H9 (cell line): ENCODE results near the gene LHFPL2. TPM values are rescaled to one million over a fixed set of nuclear protein-coding genes. Genes with fewer than 3 reads are reported as not detected.

ENCODE experiments used
- DNase-seq: peaks from one replicate; pipeline ENCODE4 v3.0.0-alpha.2; 2017
- H2AFZ ChIP-seq: one replicate; pipeline ENCODE4 v1.6.1; 2013; ENCODE audit warnings: mild to moderate bottlenecking, low read length, control low read depth, moderate library complexity
- H2AK5ac ChIP-seq: 2 replicates; pipeline ENCODE4 v1.6.1; 2013; ENCODE audit warnings: low read length, control low read depth, mixed read lengths; ENCODE audit not compliant: insufficient read length
- H2BK120ac ChIP-seq: one replicate; pipeline ENCODE4 v1.6.1; 2013; ENCODE audit warnings: low read depth, mild to moderate bottlenecking, low read length, control low read depth, inconsistent platforms; ENCODE audit not compliant: poor library complexity, severe bottlenecking
- H2BK12ac ChIP-seq: 2 replicates; pipeline ENCODE4 v1.6.1; 2013; ENCODE audit warnings: low read length, control low read depth, mixed read lengths, low read depth; ENCODE audit not compliant: insufficient read length
- H2BK15ac ChIP-seq: 2 replicates; pipeline ENCODE4 v1.6.1; 2013; ENCODE audit warnings: low read depth, low read length, control low read depth
- H2BK20ac ChIP-seq: one replicate; pipeline ENCODE4 v1.6.1; 2013; ENCODE audit warnings: low read depth, mild to moderate bottlenecking, low read length, control low read depth, inconsistent platforms; ENCODE audit not compliant: poor library complexity, severe bottlenecking
- H2BK5ac ChIP-seq: 2 replicates; pipeline ENCODE4 v1.6.1; 2013; ENCODE audit warnings: low read length, control low read depth, mixed read lengths; ENCODE audit not compliant: insufficient read length
- H3K14ac ChIP-seq: 2 replicates; pipeline ENCODE4 v1.6.1; 2013; ENCODE audit warnings: low read length, control low read depth; ENCODE audit not compliant: insufficient read depth
- H3K18ac ChIP-seq: 2 replicates; pipeline ENCODE4 v1.6.1; 2013; ENCODE audit warnings: low read depth, mild to moderate bottlenecking, mixed read lengths, low read length, control low read depth; ENCODE audit not compliant: insufficient read length
- H3K23ac ChIP-seq: 2 replicates; pipeline ENCODE4 v1.6.1; 2013; ENCODE audit warnings: low read length, control low read depth, mixed read lengths, low read depth; ENCODE audit not compliant: insufficient read length
- H3K23me2 ChIP-seq: 2 replicates; pipeline ENCODE4 v1.6.1; 2013; ENCODE audit warnings: low read depth, mild to moderate bottlenecking, mixed read lengths, low read length, control low read depth; ENCODE audit not compliant: insufficient read length, poor library complexity, severe bottlenecking
- H3K27ac ChIP-seq: 2 replicates; pipeline ENCODE4 v1.5.1; 2013; ENCODE audit warnings: low read length, control low read depth, mixed read lengths, low read depth; ENCODE audit not compliant: insufficient read length
- H3K27me3 ChIP-seq: 2 replicates; pipeline ENCODE4 v1.6.1; 2013; ENCODE audit warnings: low read length, control low read depth, inconsistent platforms; ENCODE audit not compliant: insufficient read depth
- H3K4ac ChIP-seq: 2 replicates; pipeline ENCODE4 v1.6.1; 2013; ENCODE audit warnings: low read depth, mild to moderate bottlenecking, control low read depth, inconsistent platforms, low read length, moderate library complexity
- H3K4me1 ChIP-seq: 2 replicates; pipeline ENCODE4 v1.6.1; 2013; ENCODE audit warnings: low read length, control low read depth, inconsistent platforms; ENCODE audit not compliant: insufficient read depth
- H3K4me2 ChIP-seq: 2 replicates; pipeline ENCODE4 v1.6.1; 2013; ENCODE audit warnings: low read length, control low read depth, mixed read lengths; ENCODE audit not compliant: insufficient read length, insufficient read depth
- H3K56ac ChIP-seq: 2 replicates; pipeline ENCODE4 v1.6.1; 2013; ENCODE audit warnings: low read depth, mild to moderate bottlenecking, mixed read lengths, low read length, control low read depth; ENCODE audit not compliant: insufficient read length
- H3K79me1 ChIP-seq: 2 replicates; pipeline ENCODE4 v1.6.1; 2013; ENCODE audit warnings: low read depth, mild to moderate bottlenecking, moderate library complexity, low read length, control low read depth, inconsistent platforms; ENCODE audit not compliant: insufficient read depth, poor library complexity, severe bottlenecking
- H3K79me2 ChIP-seq: 2 replicates; pipeline ENCODE4 v1.6.1; 2013; ENCODE audit warnings: low read length, control low read depth, inconsistent platforms; ENCODE audit not compliant: insufficient read depth
- H3K9ac ChIP-seq: 2 replicates; pipeline ENCODE4 v1.6.1; 2013; ENCODE audit warnings: low read length, control low read depth, mixed read lengths; ENCODE audit not compliant: insufficient read length; ENCODE audit errors: extremely low read depth
- H3K9me3 ChIP-seq: one replicate; pipeline ENCODE4 v1.6.1; 2013; ENCODE audit warnings: low read depth, low read length, inconsistent platforms; ENCODE audit not compliant: control insufficient read depth
- H3T11ph ChIP-seq: one replicate; pipeline ENCODE4 v1.6.1; 2013; ENCODE audit warnings: mild to moderate bottlenecking, low read length, control low read depth, inconsistent platforms
- H4K20me1 ChIP-seq: one replicate; pipeline ENCODE4 v1.6.1; 2013; ENCODE audit not compliant: control insufficient read depth, insufficient read length, insufficient read depth
- H4K5ac ChIP-seq: 2 replicates; pipeline ENCODE4 v1.6.1; 2013; ENCODE audit warnings: low read depth, mild to moderate bottlenecking, mixed read lengths, low read length, control low read depth; ENCODE audit not compliant: insufficient read length
- H4K8ac ChIP-seq: replicated peaks from 2 replicates; pipeline ENCODE4 v1.6.1; 2013; ENCODE audit warnings: low read length, control low read depth, mixed read lengths, low read depth; ENCODE audit not compliant: insufficient read length
- H4K91ac ChIP-seq: 2 replicates; pipeline ENCODE4 v1.6.1; 2013; ENCODE audit warnings: low read depth, mild to moderate bottlenecking, moderate library complexity, mixed read lengths, low read length, control low read depth; ENCODE audit not compliant: insufficient read length
- H3K27ac Mint-ChIP-seq, 3 experiments: 2 replicates in 2 of 3; 3 replicates in 1 of 3; pipeline ENCODE4 v1.8.0; 2020 to 2021; ENCODE audit warnings: mixed read lengths in 3 of 3, mild to moderate bottlenecking in 1 of 3, moderate library complexity in 1 of 3
- H3K27me3 Mint-ChIP-seq: 2 replicates; pipeline ENCODE4 v1.8.0; 2021; ENCODE audit warnings: low read depth, mild to moderate bottlenecking, moderate library complexity, mixed read lengths
- H3K36me3 Mint-ChIP-seq, 3 experiments: 2 replicates in 2 of 3; 3 replicates in 1 of 3; pipeline ENCODE4 v1.8.0; 2020 to 2021; ENCODE audit warnings: low read depth in 3 of 3, mixed read lengths in 3 of 3; ENCODE audit not compliant: insufficient read depth in 1 of 3
- H3K4me1 Mint-ChIP-seq, 2 experiments: 2 replicates each; pipeline ENCODE4 v1.8.0; 2020; ENCODE audit warnings: mixed read lengths in 2 of 2
- H3K4me3 Mint-ChIP-seq, 2 experiments: 2 replicates in 1 of 2; 3 replicates in 1 of 2; pipeline ENCODE4 v1.8.0; 2020 to 2021; ENCODE audit warnings: mild to moderate bottlenecking in 2 of 2, mixed read lengths in 2 of 2, moderate library complexity in 1 of 2
- H3K9me3 Mint-ChIP-seq, 2 experiments: 2 replicates in 1 of 2; 3 replicates in 1 of 2; pipeline ENCODE4 v1.8.0; 2020; ENCODE audit warnings: mild to moderate bottlenecking in 2 of 2, mixed read lengths in 2 of 2, moderate library complexity in 1 of 2
- WGBS: extraction: QIAGEN DNeasy Blood & Tissue Kit; methylation state at CpG from one replicate; pipeline ENCODE4 v1.1.7; 2013; ENCODE audit warnings: missing lambda C conversion rate, low lambda C conversion rate, mixed read lengths; ENCODE audit not compliant: insufficient read length; ENCODE audit errors: extremely low coverage; 5-methylcytosine and 5-hydroxymethylcytosine counted together
- total RNA-seq: library from RNA; stranded (reverse); gene quantifications from 2 replicates; pipeline ENCODE4 v1.2.1, GENCODE V29; 2021
- TF ChIP-seq, protein P1 (sequence below): fragments of 200-600 bp; sonication (generic); conservative IDR thresholded peaks from 3 replicates; pipeline ENCODE4 v1.8.0; 2021; ENCODE audit warnings: antibody characterized with exemption, mild to moderate bottlenecking

Gene LHFPL2
- total RNA-seq, 1 experiment from 2014 or later = 26.3 TPM

DNA sequence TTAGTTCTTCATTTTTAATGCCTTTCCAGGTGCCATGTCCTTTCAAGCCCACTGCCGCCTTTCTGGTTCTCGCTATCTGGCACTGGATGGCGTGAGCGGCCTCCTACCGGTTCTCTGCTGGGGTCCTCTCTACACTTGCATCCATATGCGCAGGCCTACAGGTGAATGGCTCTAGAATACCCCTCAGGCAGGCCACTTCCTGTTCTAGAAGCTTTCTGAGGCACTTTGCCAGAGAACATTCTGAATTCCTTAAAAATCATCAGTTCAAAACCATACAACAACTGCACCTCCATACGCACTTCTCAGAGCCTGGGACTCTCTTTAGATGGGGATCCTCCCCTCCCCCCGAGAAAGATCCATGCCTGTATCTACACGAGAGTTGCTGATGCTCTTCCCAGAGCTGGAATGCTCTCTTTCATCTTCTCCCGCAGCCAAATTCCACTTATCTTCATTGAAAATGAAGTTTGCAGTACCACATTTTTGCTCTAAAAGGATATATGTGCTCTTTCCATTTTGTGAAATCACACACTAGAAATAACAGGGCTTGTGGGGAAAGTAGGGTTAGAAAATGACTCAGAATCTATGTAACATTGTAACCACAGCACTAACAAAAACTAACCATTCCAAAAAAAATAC is 1.4 kb upstream of the LHFPL2 start:
- H3K79me2 ChIP-seq = peaks cover 17% of the 10 kb centered on the region; the same call in 1 of the 2 replicates
- H3K4me2 ChIP-seq = peak overlapping the region; percentile 61
- H4K5ac ChIP-seq = no peak overlapping the region
- no peaks in the 10 kb centered on the region; the same call in none of the 2 replicates for H3K27me3 Mint-ChIP-seq
- peak overlapping the region; percentile 81 to 83 for H3K4me3 Mint-ChIP-seq
- H3K4ac ChIP-seq = no peak overlapping the region
- H2BK15ac ChIP-seq = no peak overlapping the region
- H2BK20ac ChIP-seq = no peak overlapping the region
- H4K91ac ChIP-seq = no peak overlapping the region
- no peak overlapping the region for H4K8ac ChIP-seq
- H3K27ac Mint-ChIP-seq = peak overlapping the region; percentile 72 to 92 (median 84); a peak in 6 of 7 replicates
- no peaks in the 10 kb centered on the region for H3K9me3 Mint-ChIP-seq
- TF ChIP-seq, protein P1, sequence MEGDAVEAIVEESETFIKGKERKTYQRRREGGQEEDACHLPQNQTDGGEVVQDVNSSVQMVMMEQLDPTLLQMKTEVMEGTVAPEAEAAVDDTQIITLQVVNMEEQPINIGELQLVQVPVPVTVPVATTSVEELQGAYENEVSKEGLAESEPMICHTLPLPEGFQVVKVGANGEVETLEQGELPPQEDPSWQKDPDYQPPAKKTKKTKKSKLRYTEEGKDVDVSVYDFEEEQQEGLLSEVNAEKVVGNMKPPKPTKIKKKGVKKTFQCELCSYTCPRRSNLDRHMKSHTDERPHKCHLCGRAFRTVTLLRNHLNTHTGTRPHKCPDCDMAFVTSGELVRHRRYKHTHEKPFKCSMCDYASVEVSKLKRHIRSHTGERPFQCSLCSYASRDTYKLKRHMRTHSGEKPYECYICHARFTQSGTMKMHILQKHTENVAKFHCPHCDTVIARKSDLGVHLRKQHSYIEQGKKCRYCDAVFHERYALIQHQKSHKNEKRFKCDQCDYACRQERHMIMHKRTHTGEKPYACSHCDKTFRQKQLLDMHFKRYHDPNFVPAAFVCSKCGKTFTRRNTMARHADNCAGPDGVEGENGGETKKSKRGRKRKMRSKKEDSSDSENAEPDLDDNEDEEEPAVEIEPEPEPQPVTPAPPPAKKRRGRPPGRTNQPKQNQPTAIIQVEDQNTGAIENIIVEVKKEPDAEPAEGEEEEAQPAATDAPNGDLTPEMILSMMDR = 0 out of 3 replicates have a peak, but pooled peaks have one; percentile 10
- no peak overlapping the region for H2AFZ ChIP-seq
- no peaks in the 10 kb centered on the region for H4K20me1 ChIP-seq
- DNase-seq = peak; percentile 72
- H3K9me3 ChIP-seq = no peaks in the 10 kb centered on the region
- no peak overlapping the region for H3K14ac ChIP-seq
- H3K79me1 ChIP-seq = no peaks in the 10 kb centered on the region
- H3K56ac ChIP-seq = no peak overlapping the region
- no peak overlapping the region for H3T11ph ChIP-seq
- no peak overlapping the region for H2BK5ac ChIP-seq
- H3K36me3 Mint-ChIP-seq = peaks cover 3 to 14% (median 7%) of the 10 kb centered on the region in 3 experiments; a peak in 4 of 7 replicates
- H2BK12ac ChIP-seq = no peak overlapping the region
- H2AK5ac ChIP-seq = no peak overlapping the region
- H3K27ac ChIP-seq = no peak overlapping the region
- peaks cover 15% of the 10 kb centered on the region for H3K23me2 ChIP-seq
- H3K23ac ChIP-seq = no peak overlapping the region
- H3K4me1 ChIP-seq = peaks cover 8% of the 10 kb centered on the region
- H2BK120ac ChIP-seq = no peak overlapping the region
- WGBS = no CpG with 5 or more reads among the region's 10 CpGs
- H3K18ac ChIP-seq = no peak overlapping the region
- peaks cover 23 to 28% of the 10 kb centered on the region in 2 experiments for H3K4me1 Mint-ChIP-seq
- no peaks in the 10 kb centered on the region for H3K27me3 ChIP-seq
- no peak overlapping the region for H3K9ac ChIP-seq
